Adrenal gland (tissue), 12 donors: Measurements from ENCODE around the gene PTPMT1. TPM values are rescaled to one million over a fixed set of nuclear protein-coding genes. Genes with fewer than 3 reads are reported as not detected.

ENCODE experiments used
- DNase-seq, 7 donors: peaks; one replicate each; pipeline ENCODE4 v3.0.0-alpha.2; 2019 to 2020
- H3K27ac ChIP-seq, 5 donors: fragments of 200-600 bp; sonication (generic) in 4 of 5; 1 replicate in 3 of 5; 2 replicates in 2 of 5; pipeline versions ENCODE4 v1.5.1 to v1.8.0; 2016 to 2020; ENCODE audit warnings: mild to moderate bottlenecking in 1 of 5
- H3K27me3 ChIP-seq: fragments of 200-600 bp; 2 replicates; pipeline ENCODE4 v1.8.0; 2021
- H3K36me3 ChIP-seq, 2 donors: fragments of 200-600 bp; replicated peaks in 1 of 2; 1 replicate in 1 of 2; 2 replicates in 1 of 2; pipeline versions ENCODE4 v1.5.1 to v1.8.0; 2018 to 2022
- H3K4me1 ChIP-seq, 2 donors: fragments of 200-600 bp; replicated peaks in 1 of 2; 1 replicate in 1 of 2; 2 replicates in 1 of 2; pipeline versions ENCODE4 v1.5.1 to v1.8.0; 2018 to 2021
- H3K4me3 ChIP-seq, 4 donors: fragments of 200-600 bp; sonication (generic) in 3 of 4; one replicate each; pipeline ENCODE4 v1.5.1; 2016 to 2018
- H3K9me3 ChIP-seq, 3 donors: fragments of 200-600 bp; sonication (generic) in 1 of 3; replicated peaks in 1 of 3; 1 replicate in 2 of 3; 2 replicates in 1 of 3; pipeline versions ENCODE4 v1.5.1 to v1.8.0; 2016 to 2021
- CTCF ChIP-seq, 6 experiments: fragments of 450-650 bp in 4 of 6; fragments of 200-600 bp in 2 of 6; sonication (generic) in 1 of 6; IDR thresholded peaks; 1 replicate in 5 of 6; 2 replicates in 1 of 6; pipeline versions ENCODE4 v1.5.1 to v1.8.0; 2016 to 2021; ENCODE audit warnings: antibody characterized with exemption in 6 of 6, mild to moderate bottlenecking in 2 of 6, moderate library complexity in 1 of 6
- POLR2A ChIP-seq, 2 donors: fragments of 450-650 bp; IDR thresholded peaks; one replicate each; pipeline ENCODE4 v1.6.1; 2017; ENCODE audit warnings: antibody characterized with exemption in 2 of 2, mild to moderate bottlenecking in 2 of 2, moderate library complexity in 1 of 2
- WGBS, 4 donors: extraction: QIAGEN DNeasy Blood & Tissue Kit in 2 of 4; methylation state at CpG; one replicate each; pipeline versions ENCODE4 v1.1.5 to v1.1.7; 2013 to 2017; 5-methylcytosine and 5-hydroxymethylcytosine counted together
- intact Hi-C, 2 donors: fragments of 100-400 bp; cut with DNase I; formaldehyde crosslinking; loops; one replicate each; pipeline versions ENCODE4 v1.14.1 to v1.15.0; 2022 to 2023
- polyA plus RNA-seq, 3 donors: library from polyadenylated mRNA; stranded (reverse); fragments of 200-250 nt in 2 of 3; fragments of 350-450 nt in 1 of 3; fragmentation: Illumina TruSeq in 1 of 3; extraction: RNeasy Lipid Tissue Mini Kit (QIAGEN cat#74804) in 1 of 3; gene quantifications; one replicate each; pipeline ENCODE4 v1.2.3, GENCODE V29; 2013 to 2014
- total RNA-seq, 9 donors: library from RNA; depleted of rRNA in 4 of 9; stranded (reverse); fragments of >200 nt in 4 of 9; fragments of 120-200 nt in 1 of 9; fragmentation: NEBNext Ultra II Directional in 1 of 9; extraction: Animal tissue kit (Norgen Biotek cat#: 25700) in 1 of 9; gene quantifications; one replicate each; pipeline versions ENCODE4 v1.1.0 to v1.2.4, GENCODE V29; 2013 to 2023
- donor health status: healthy with polysubstance abuse.
- donor health status: Bipolar disorder and iron deficiency.
- donor health status: DM: yes; HTN: yes; CAD: no.
- donor health status: DM: no; HTN: no; CAD: no.
- donor health status: DM: no; HTN: no; CAD: no.
- donor health status: DM: yes; HTN: yes; CAD: no.

PTPMT1 gene
- total and polyA plus RNA-seq, 12 donors: 52.1 to 180 (median 85.6) TPM

DNA sequence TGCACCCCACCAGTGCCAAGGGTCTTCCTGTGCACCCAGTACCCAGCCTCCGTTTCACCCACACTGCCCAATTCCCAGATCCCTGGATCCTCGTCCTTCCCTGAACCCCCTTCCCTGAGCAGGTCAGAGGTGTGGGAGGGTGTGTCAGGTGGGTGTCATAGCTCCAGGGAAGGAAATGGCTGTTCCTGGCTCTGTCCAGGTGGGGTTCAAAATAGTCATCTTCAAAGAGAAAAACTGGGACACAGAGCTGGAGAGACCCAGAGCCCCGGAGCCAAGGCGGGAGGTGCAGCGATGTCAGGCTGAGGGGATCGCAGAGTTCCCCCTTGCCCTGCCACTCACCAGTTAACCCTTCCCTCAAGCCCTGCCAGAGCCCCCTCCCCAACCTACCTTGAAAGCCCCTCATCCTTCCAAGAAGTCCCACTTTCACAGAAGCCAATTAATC is 28.1 kb downstream of the PTPMT1 start:
- peaks cover 19% of the 10 kb centered on the region for H3K27me3 ChIP-seq

GRCh38 chr11:47593934-47594855 is 28.8 kb downstream of the PTPMT1 start, which contains the start of gene C1QTNF4:
Gene C1QTNF4 (minus strand): TSS chr11:47594411. CDS start chr11:47590810, 3,601 bp downstream.
- Histone ChIP-seq H3K36me3 (no peaks in the 10 kb centered on the region), H3K4me3 (peak within 1 kb of the TSS in 1 of 4 donors; percentile 59), H3K27ac (no peak within 1 kb of the TSS), H3K9me3 (no peaks in the 10 kb centered on the region), H3K4me1 (peaks cover 9 to 12% of the 10 kb centered on the region in 2 donors), H3K27me3 (peaks cover 19% of the 10 kb centered on the region)
- intact Hi-C loops: no loop called here
- TF ChIP-seq POLR2A (IDR thresholded peaks at IDR 0.05): no peak
- no peak for TF ChIP-seq CTCF (IDR thresholded peaks at IDR 0.05)
- DNase-seq: no peak
- 2 to 9% (median 5%) methylated on average over 13 to 48 of the region's 48 CpGs for WGBS, 4 donors

More for the DNA sequence above, 28.1 kb downstream of the PTPMT1 start:
- H3K27ac ChIP-seq: no peak overlapping the region
- WGBS, 4 donors: 4 to 13% (median 11%) methylated on average over 4 to 6 of the region's 6 CpGs
- TF ChIP-seq CTCF (IDR thresholded peaks at IDR 0.05) (no peak), POLR2A (IDR thresholded peaks at IDR 0.05) (no peak)
- no peaks in the 10 kb centered on the region for H3K9me3 ChIP-seq
- H3K36me3 ChIP-seq: no peaks in the 10 kb centered on the region
- peak overlapping the region in 1 of 4 donors; percentile 59 for H3K4me3 ChIP-seq
- peaks cover 9 to 12% of the 10 kb centered on the region in 2 donors for H3K4me1 ChIP-seq
- no peak for DNase-seq
- intact Hi-C loops: no loop called here

DNA sequence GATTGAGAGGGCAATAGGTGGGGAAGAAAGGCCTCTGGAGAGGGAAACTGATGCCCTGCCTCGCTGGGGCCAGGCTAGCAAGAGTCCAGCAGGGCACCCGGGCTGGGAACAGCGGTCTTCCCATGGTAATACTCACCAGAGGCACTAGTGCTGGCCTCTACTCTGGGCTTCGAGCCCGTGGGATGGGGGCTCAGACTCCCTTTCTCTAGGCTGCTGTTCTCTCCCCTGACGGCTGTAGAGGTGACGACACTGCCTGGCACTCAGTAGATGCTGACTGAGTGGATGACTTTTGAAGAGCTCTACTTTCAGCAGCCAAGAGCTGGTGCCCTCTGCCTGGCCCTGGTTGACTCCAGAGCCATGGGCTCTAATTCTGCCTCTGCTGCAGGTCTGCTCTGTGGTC is 29.6 kb downstream of the PTPMT1 start:
- no peaks in the 10 kb centered on the region for H3K9me3 ChIP-seq
- H3K27me3 ChIP-seq: peaks cover 12% of the 10 kb centered on the region
- WGBS, 4 donors: 60 to 76% (median 75%) methylated on average over 7 of the region's 7 CpGs
- H3K4me3 ChIP-seq: no peak overlapping the region
- peaks cover 9 to 12% of the 10 kb centered on the region in 2 donors for H3K4me1 ChIP-seq
- TF ChIP-seq POLR2A (IDR thresholded peaks at IDR 0.05): no peak
- TF ChIP-seq CTCF (IDR thresholded peaks at IDR 0.05): no peak
- intact Hi-C loops: no loop called here
- DNase-seq: no peak
- H3K36me3 ChIP-seq: no peaks in the 10 kb centered on the region
- H3K27ac ChIP-seq: no peak overlapping the region

DNA sequence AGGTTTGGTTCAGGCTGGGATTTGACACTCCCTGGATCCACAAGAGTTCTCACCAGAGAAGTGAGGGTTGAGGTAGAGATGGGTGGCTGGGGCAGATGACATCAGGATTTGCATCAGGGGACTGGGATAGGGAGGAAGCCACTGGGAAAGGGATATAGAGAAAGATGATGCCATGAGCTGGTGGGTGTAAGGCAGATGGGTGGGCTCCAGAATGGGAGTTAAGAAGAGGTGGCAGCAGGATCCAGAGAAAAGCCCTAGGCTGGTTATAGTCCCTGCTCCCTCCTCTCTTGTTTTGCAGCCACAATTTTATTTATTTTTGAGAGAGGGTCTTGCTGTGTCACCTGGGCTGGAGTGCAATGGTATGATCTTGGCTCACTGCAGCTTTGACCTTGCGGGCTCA is 30.6 kb downstream of the PTPMT1 start:
- Histone ChIP-seq H3K27me3 (peaks cover 9% of the 10 kb centered on the region), H3K4me1 (peaks cover 9 to 12% of the 10 kb centered on the region in 2 donors), H3K36me3 (no peaks in the 10 kb centered on the region), H3K27ac (no peak overlapping the region), H3K9me3 (no peaks in the 10 kb centered on the region), H3K4me3 (no peak overlapping the region)
- intact Hi-C loops: no loop called here
- DNase-seq: no peak
- 83 to 100% (median 100%) methylated on average over 1 of the region's 1 CpG for WGBS, 4 donors
- no peak for TF ChIP-seq CTCF (IDR thresholded peaks at IDR 0.05)
